ENCODE data around the gene STC2. TPM values are rescaled to one million over a fixed set of nuclear protein-coding genes. Genes with fewer than 3 reads are reported as not detected.

STC2 gene
- total and polyA plus RNA-seq, 7 donors: 2.1 to 25.7 (median 9.2) TPM

GRCh38 chr5:173303878-173304590 is 24.2 kb downstream of the STC2 start:
- DNase-seq (no peak), ATAC-seq (peak in 2 of 4 donors; percentile 34 to 39)
- Histone ChIP-seq H3K9me3 (no peaks in the 10 kb centered on the region), H3K27ac (no peak overlapping the region), H3K4me1 (no peaks in the 10 kb centered on the region), H3K4me3 (no peak overlapping the region), H3K27me3 (ENCODE audit: insufficient read depth in 3 of 3, low read length in 2 of 3) (no peaks in the 10 kb centered on the region), H3K36me3 (ENCODE audit: insufficient read depth in 1 of 2, low read depth in 1 of 2) (no peaks in the 10 kb centered on the region)
- WGBS, 3 donors: 69 to 81% (median 71%) methylated on average over 13 of the region's 13 CpGs
- no peak for TF ChIP-seq CTCF (IDR thresholded peaks at IDR 0.05)
- intact Hi-C loops (cut with DNase I): no loop called here

- Histone ChIP-seq H3K27ac (no peak overlapping the region), H3K27me3 (ENCODE audit: insufficient read depth in 3 of 3, low read length in 2 of 3) (no peaks in the 10 kb centered on the region), H3K4me3 (no peak overlapping the region), H3K9me3 (no peaks in the 10 kb centered on the region), H3K36me3 (ENCODE audit: insufficient read depth in 1 of 2, low read depth in 1 of 2) (no peaks in the 10 kb centered on the region), H3K4me1 (no peaks in the 10 kb centered on the region)
- DNase-seq: no peak
- intact Hi-C loops (cut with DNase I): no loop called here
- peak; percentile 46 to 59 (median 56) for ATAC-seq
- TF ChIP-seq CTCF (IDR thresholded peaks at IDR 0.05): no peak
- WGBS, 3 donors: 73 to 86% (median 82%) methylated on average over 6 of the region's 6 CpGs
Observed at GRCh38 chr5:173302546-173303155, 25.6 kb downstream of the STC2 start.

- no peak for TF ChIP-seq CTCF (IDR thresholded peaks at IDR 0.05)
- DNase-seq (no peak), ATAC-seq (no peak)
- no peak overlapping the region for H3K27ac ChIP-seq
- no peaks in the 10 kb centered on the region for H3K27me3 ChIP-seq (ENCODE audit: insufficient read depth in 3 of 3, low read length in 2 of 3)
- H3K36me3 ChIP-seq (ENCODE audit: insufficient read depth in 1 of 2, low read depth in 1 of 2): no peaks in the 10 kb centered on the region
- no peak overlapping the region for H3K4me3 ChIP-seq
- WGBS, 3 donors: 62 to 67% (median 63%) methylated on average over 16 to 17 of the region's 17 CpGs
- intact Hi-C loops (cut with DNase I): no loop called here
- no peaks in the 10 kb centered on the region for H3K4me1 ChIP-seq
- no peaks in the 10 kb centered on the region for H3K9me3 ChIP-seq
Observed at GRCh38 chr5:173301695-173302545, 26.3 kb downstream of the STC2 start.

- Histone ChIP-seq H3K36me3 (ENCODE audit: insufficient read depth in 1 of 2, low read depth in 1 of 2) (no peaks in the 10 kb centered on the region), H3K27me3 (ENCODE audit: insufficient read depth in 3 of 3, low read length in 2 of 3) (no peaks in the 10 kb centered on the region), H3K4me3 (no peak overlapping the region), H3K4me1 (no peaks in the 10 kb centered on the region), H3K27ac (no peak overlapping the region), H3K9me3 (no peaks in the 10 kb centered on the region)
- TF ChIP-seq CTCF (IDR thresholded peaks at IDR 0.05): no peak
- 89 to 93% (median 91%) methylated on average over 6 of the region's 6 CpGs for WGBS, 3 donors
- no peak for ATAC-seq
- no peak for DNase-seq
- intact Hi-C loops (cut with DNase I): no loop called here
Observed at GRCh38 chr5:173300389-173301047, 27.7 kb downstream of the STC2 start.
